ENCODE data around the gene SLCO3A1. TPM values are rescaled to one million over a fixed set of nuclear protein-coding genes. Genes with fewer than 3 reads are reported as not detected.

Gene SLCO3A1
- total RNA-seq, 2 donors from 2014 or later, result 7.2 to 11.4 TPM

DNA sequence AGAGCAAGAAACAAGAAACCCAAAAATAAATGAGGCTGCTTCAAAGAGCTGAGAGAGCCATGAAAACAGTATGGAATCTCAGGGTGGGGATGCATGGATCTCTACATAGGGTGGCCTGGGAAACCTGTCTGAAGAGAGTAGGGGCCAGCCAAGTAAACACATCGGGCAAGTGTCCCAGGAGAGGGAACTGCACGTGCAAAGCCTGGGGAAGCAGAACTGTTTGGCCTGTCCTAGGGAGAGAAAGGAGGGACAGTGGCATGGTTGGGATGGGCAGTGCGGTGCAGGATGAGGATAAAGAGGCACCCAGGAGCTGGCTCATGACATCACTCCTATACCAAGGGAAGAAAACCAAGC lies 271.1 kb downstream of the SLCO3A1 start:
- no peak for DNase-seq
- Histone ChIP-seq H3K4me3 (ENCODE audit: low read length) (no peak overlapping the region), H3K4me1 (ENCODE audit: control insufficient read depth, insufficient read depth, low read length) (peaks cover 8% of the 10 kb centered on the region), H3K9me3 (ENCODE audit: control insufficient read depth, low read length) (peaks cover 18% of the 10 kb centered on the region), H3K27ac (ENCODE audit: low read depth, low read length) (no peak overlapping the region), H3K27me3 (ENCODE audit: control insufficient read depth, insufficient read depth, low read length, poor library complexity, severe bottlenecking) (no peaks in the 10 kb centered on the region), H3K36me3 (ENCODE audit: control insufficient read depth, insufficient read depth, low read length) (peaks cover 15% of the 10 kb centered on the region), H3K9ac (ENCODE audit: extremely low read depth, low read length, poor library complexity, severe bottlenecking) (no peak overlapping the region)
- Mint-ChIP-seq H3K27ac (peak overlapping the region; percentile 89), H3K4me3 (no peak overlapping the region), H3K4me1 (peaks cover 37% of the 10 kb centered on the region), H3K27me3 (ENCODE audit: insufficient read depth) (no peaks in the 10 kb centered on the region), H3K9me3 (peaks cover 23% of the 10 kb centered on the region), H3K36me3 (ENCODE audit: low read depth) (peaks cover 16% of the 10 kb centered on the region)
- WGBS, 2 experiments (ENCODE audit: insufficient coverage in 1 of 2, insufficient read length in 1 of 2), result 86 to 100% methylated on average over 3 of the region's 3 CpGs
- TF ChIP-seq, protein P1, sequence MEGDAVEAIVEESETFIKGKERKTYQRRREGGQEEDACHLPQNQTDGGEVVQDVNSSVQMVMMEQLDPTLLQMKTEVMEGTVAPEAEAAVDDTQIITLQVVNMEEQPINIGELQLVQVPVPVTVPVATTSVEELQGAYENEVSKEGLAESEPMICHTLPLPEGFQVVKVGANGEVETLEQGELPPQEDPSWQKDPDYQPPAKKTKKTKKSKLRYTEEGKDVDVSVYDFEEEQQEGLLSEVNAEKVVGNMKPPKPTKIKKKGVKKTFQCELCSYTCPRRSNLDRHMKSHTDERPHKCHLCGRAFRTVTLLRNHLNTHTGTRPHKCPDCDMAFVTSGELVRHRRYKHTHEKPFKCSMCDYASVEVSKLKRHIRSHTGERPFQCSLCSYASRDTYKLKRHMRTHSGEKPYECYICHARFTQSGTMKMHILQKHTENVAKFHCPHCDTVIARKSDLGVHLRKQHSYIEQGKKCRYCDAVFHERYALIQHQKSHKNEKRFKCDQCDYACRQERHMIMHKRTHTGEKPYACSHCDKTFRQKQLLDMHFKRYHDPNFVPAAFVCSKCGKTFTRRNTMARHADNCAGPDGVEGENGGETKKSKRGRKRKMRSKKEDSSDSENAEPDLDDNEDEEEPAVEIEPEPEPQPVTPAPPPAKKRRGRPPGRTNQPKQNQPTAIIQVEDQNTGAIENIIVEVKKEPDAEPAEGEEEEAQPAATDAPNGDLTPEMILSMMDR (conservative IDR thresholded peaks at IDR 0.05), result no peak

- Histone ChIP-seq H3K36me3 (ENCODE audit: control insufficient read depth, insufficient read depth, low read length) (no peaks in the 10 kb centered on the region), H3K4me1 (ENCODE audit: control insufficient read depth, insufficient read depth, low read length) (peaks cover 3% of the 10 kb centered on the region), H3K4me3 (ENCODE audit: low read length) (no peak overlapping the region), H3K27ac (ENCODE audit: low read depth, low read length) (no peak overlapping the region), H3K27me3 (ENCODE audit: control insufficient read depth, insufficient read depth, low read length, poor library complexity, severe bottlenecking) (no peaks in the 10 kb centered on the region), H3K9me3 (ENCODE audit: control insufficient read depth, low read length) (no peaks in the 10 kb centered on the region), H3K9ac (ENCODE audit: extremely low read depth, low read length, poor library complexity, severe bottlenecking) (no peak overlapping the region)
- 90 to 93% methylated on average over 4 to 5 of the region's 5 CpGs for WGBS, 2 experiments (ENCODE audit: insufficient coverage in 1 of 2, insufficient read length in 1 of 2)
- H3K27me3 Mint-ChIP-seq (ENCODE audit: insufficient read depth), result no peaks in the 10 kb centered on the region
- H3K4me1 Mint-ChIP-seq, result peaks cover 18% of the 10 kb centered on the region
- no peaks in the 10 kb centered on the region for H3K36me3 Mint-ChIP-seq (ENCODE audit: low read depth)
- no peak overlapping the region for H3K4me3 Mint-ChIP-seq
- no peak overlapping the region for H3K27ac Mint-ChIP-seq
- TF ChIP-seq, protein P1 (conservative IDR thresholded peaks at IDR 0.05), result no peak
- H3K9me3 Mint-ChIP-seq, result peaks cover under 1% of the 10 kb centered on the region
- no peak for DNase-seq
Observed at GRCh38 chr15:92128788-92129187, 275.3 kb downstream of the SLCO3A1 start.

DNA sequence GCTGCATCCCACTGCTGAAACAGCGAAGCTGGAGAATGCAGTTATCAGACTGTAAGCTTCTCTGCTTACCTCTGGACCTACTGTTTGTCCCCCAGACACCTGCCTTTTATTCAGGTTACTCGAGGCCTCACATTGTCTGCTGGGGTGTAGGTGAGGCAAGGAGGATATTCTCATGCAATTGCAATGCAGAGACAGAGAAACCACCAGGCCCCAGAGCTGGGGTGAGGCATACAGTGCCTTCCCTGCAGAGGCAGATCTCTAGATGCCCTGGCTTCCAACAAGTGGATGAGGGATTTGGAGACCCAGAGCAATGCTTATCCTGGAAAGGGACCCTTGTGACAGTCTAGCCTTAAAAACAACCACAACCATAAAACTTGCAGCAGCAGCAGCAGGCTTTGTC lies 276.7 kb downstream of the SLCO3A1 start:
- no peak overlapping the region for H3K4me3 ChIP-seq (ENCODE audit: low read length)
- H3K4me3 Mint-ChIP-seq, result no peak overlapping the region
- WGBS, 2 experiments (ENCODE audit: insufficient coverage in 1 of 2, insufficient read length in 1 of 2), result 83 to 100% methylated on average over 1 to 2 of the region's 2 CpGs
- H3K27ac ChIP-seq (ENCODE audit: low read depth, low read length), result no peak overlapping the region
- H3K9me3 ChIP-seq (ENCODE audit: control insufficient read depth, low read length), result no peaks in the 10 kb centered on the region
- H3K4me1 Mint-ChIP-seq, result peaks cover 7% of the 10 kb centered on the region
- H3K36me3 Mint-ChIP-seq (ENCODE audit: low read depth), result no peaks in the 10 kb centered on the region
- H3K27me3 Mint-ChIP-seq (ENCODE audit: insufficient read depth), result no peaks in the 10 kb centered on the region
- no peak for DNase-seq
- H3K9me3 Mint-ChIP-seq, result no peaks in the 10 kb centered on the region
- no peak overlapping the region for H3K27ac Mint-ChIP-seq
- H3K27me3 ChIP-seq (ENCODE audit: control insufficient read depth, insufficient read depth, low read length, poor library complexity, severe bottlenecking), result no peaks in the 10 kb centered on the region
- peaks cover 3% of the 10 kb centered on the region for H3K4me1 ChIP-seq (ENCODE audit: control insufficient read depth, insufficient read depth, low read length)
- H3K36me3 ChIP-seq (ENCODE audit: control insufficient read depth, insufficient read depth, low read length), result no peaks in the 10 kb centered on the region
- TF ChIP-seq, protein P1 (conservative IDR thresholded peaks at IDR 0.05), result no peak
- no peak overlapping the region for H3K9ac ChIP-seq (ENCODE audit: extremely low read depth, low read length, poor library complexity, severe bottlenecking)

Measured in endodermal cell (in vitro differentiated cells).